ENCODE measurements around the gene SNX21. TPM values are rescaled to one million over a fixed set of nuclear protein-coding genes. Genes with fewer than 3 reads are reported as not detected.

Gene SNX21
- total and polyA plus RNA-seq, 9 of the 15 experiments (the other 6 are each of a cell fraction or from before 2014, with no cell fraction given), result 0.10 to 1.2 (median 0.42) TPM

DNA sequence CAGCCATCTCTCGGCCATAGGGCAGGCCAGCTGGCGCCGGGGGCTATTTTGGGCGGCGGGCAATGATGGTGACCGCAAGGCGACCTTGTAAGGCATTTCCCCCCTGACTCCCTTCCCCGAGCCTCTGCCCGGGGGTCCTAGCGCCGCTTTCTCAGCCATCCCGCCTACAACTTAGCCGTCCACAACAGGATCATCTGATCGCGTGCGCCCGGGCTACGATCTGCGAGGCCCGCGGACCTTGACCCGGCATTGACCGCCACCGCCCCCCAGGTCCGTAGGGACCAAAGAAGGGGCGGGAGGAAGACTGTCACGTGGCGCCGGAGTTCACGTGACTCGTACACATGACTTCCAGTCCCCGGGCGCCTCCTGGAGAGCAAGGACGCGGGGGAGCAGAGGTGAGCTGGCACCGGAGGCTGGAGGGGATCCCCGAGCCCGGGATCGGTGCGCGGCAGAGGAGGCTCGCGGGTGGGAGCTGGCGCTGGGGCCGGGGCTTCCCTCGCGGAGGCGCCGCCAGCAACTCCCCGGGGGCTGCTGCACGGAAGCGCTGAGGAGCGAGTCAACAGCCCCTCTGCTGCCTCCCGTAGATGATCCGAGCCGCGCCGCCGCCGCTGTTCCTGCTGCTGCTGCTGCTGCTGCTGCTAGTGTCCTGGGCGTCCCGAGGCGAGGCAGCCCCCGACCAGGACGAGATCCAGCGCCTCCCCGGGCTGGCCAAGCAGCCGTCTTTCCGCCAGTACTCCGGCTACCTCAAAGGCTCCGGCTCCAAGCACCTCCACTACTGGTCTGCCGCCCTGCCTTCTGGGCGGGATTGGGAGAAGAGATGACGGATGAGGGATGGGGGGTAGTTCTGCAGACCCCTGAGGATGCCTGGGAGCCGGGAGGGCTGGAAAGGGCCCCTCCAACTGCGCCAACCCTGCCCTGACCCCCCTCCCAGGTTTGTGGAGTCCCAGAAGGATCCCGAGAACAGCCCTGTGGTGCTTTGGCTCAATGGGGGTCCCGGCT is 57.7 kb downstream of the SNX21 start, which contains the start of the genes CTSA and NEURL2 (continued):
- TF ChIP-seq TBL1XR1 (IDR thresholded peaks at IDR 0.05; ENCODE audit: low read length in 2 of 2) (no peak), MXI1 (IDR thresholded peaks at IDR 0.05; ENCODE audit: low read depth, low read length) (peak; percentile 36; the same call in 1 of the 2 replicates), KAT8 (IDR thresholded peaks at IDR 0.05; ENCODE audit: low read depth) (peak; percentile 77; the same call in 1 of the 2 replicates), CBFB (CRISPR knock-in tag; IDR thresholded peaks at IDR 0.05) (peak; percentile 79), RBM17 (IDR thresholded peaks at IDR 0.05; ENCODE audit: borderline replicate concordance, low read depth, low read length) (no peak), NCOA6 (IDR thresholded peaks at IDR 0.05) (no peak), ZNF133 (CRISPR knock-in tag; IDR thresholded peaks at IDR 0.05) (no peak), NELFE (IDR thresholded peaks at IDR 0.05; ENCODE audit: insufficient read depth, insufficient read length) (no peak), ZNF12 (CRISPR knock-in tag; IDR thresholded peaks at IDR 0.05) (peak; percentile 67; the same call in 1 of the 2 replicates), FOXK1 (CRISPR knock-in tag; IDR thresholded peaks at IDR 0.05; ENCODE audit: borderline replicate concordance) (no peak), ZNF589 (CRISPR knock-in tag; IDR thresholded peaks at IDR 0.05; ENCODE audit: low read depth) (0 out of 2 replicates have a peak, but pooled peaks have one; percentile 2), NR2C2 (CRISPR knock-in tag; IDR thresholded peaks at IDR 0.05) (no peak), NR2C2 (tag; IDR thresholded peaks at IDR 0.05) (peak; percentile 90), ZNF311 (CRISPR knock-in tag; IDR thresholded peaks at IDR 0.05) (no peak), TARDBP (IDR thresholded peaks at IDR 0.05) (no peak), ZNF79 (CRISPR knock-in tag; IDR thresholded peaks at IDR 0.05; ENCODE audit: low read depth) (no peak), GTF2F1 (IDR thresholded peaks at IDR 0.05; ENCODE audit: low read depth, low read length) (no peak), HMG20A (CRISPR knock-in tag; conservative IDR thresholded peaks at IDR 0.05) (no peak)
- TF ChIP-seq, protein P1, sequence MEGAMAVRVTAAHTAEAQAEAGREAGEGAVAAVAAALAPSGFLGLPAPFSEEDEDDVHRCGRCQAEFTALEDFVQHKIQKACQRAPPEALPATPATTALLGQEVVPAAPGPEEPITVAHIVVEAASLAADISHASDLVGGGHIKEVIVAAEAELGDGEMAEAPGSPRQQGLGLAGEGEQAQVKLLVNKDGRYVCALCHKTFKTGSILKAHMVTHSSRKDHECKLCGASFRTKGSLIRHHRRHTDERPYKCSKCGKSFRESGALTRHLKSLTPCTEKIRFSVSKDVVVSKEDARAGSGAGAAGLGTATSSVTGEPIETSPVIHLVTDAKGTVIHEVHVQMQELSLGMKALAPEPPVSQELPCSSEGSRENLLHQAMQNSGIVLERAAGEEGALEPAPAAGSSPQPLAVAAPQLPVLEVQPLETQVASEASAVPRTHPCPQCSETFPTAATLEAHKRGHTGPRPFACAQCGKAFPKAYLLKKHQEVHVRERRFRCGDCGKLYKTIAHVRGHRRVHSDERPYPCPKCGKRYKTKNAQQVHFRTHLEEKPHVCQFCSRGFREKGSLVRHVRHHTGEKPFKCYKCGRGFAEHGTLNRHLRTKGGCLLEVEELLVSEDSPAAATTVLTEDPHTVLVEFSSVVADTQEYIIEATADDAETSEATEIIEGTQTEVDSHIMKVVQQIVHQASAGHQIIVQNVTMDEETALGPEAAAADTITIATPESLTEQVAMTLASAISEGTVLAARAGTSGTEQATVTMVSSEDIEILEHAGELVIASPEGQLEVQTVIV (CRISPR knock-in tag; IDR thresholded peaks at IDR 0.05; ENCODE audit: borderline replicate concordance), result no peak
- TF ChIP-seq, protein P2, sequence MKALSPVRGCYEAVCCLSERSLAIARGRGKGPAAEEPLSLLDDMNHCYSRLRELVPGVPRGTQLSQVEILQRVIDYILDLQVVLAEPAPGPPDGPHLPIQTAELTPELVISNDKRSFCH (CRISPR knock-in tag; IDR thresholded peaks at IDR 0.05), result no peak
- TF ChIP-seq, protein P2 (tag; IDR thresholded peaks at IDR 0.05), result peak; percentile 59; the same call in 1 of the 2 replicates
- TF ChIP-seq, protein P3, sequence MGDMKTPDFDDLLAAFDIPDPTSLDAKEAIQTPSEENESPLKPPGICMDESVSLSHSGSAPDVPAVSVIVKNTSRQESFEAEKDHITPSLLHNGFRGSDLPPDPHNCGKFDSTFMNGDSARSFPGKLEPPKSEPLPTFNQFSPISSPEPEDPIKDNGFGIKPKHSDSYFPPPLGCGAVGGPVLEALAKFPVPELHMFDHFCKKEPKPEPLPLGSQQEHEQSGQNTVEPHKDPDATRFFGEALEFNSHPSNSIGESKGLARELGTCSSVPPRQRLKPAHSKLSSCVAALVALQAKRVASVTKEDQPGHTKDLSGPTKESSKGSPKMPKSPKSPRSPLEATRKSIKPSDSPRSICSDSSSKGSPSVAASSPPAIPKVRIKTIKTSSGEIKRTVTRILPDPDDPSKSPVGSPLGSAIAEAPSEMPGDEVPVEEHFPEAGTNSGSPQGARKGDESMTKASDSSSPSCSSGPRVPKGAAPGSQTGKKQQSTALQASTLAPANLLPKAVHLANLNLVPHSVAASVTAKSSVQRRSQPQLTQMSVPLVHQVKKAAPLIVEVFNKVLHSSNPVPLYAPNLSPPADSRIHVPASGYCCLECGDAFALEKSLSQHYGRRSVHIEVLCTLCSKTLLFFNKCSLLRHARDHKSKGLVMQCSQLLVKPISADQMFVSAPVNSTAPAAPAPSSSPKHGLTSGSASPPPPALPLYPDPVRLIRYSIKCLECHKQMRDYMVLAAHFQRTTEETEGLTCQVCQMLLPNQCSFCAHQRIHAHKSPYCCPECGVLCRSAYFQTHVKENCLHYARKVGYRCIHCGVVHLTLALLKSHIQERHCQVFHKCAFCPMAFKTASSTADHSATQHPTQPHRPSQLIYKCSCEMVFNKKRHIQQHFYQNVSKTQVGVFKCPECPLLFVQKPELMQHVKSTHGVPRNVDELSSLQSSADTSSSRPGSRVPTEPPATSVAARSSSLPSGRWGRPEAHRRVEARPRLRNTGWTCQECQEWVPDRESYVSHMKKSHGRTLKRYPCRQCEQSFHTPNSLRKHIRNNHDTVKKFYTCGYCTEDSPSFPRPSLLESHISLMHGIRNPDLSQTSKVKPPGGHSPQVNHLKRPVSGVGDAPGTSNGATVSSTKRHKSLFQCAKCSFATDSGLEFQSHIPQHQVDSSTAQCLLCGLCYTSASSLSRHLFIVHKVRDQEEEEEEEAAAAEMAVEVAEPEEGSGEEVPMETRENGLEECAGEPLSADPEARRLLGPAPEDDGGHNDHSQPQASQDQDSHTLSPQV (IDR thresholded peaks at IDR 0.05), result peak; percentile 75
